PC-9 (cell line): Measurements from ENCODE around the gene SRGAP3. TPM values are rescaled to one million over a fixed set of nuclear protein-coding genes. Genes with fewer than 3 reads are reported as not detected.

Experiments used
- BruUV-seq: library from RNA; stranded (reverse); fragments of 400-500 nt; replicated peaks from 2 replicates; lab custom pipeline; 2021; lab: Mats Ljungman, UMichigan
- CTCF ChIA-PET: fragments of 300-600 bp; sonication (Branson Sonifier 250); formaldehyde crosslinking; loops from one replicate; lab custom pipeline; 2022; ENCODE audit warnings: antibody characterized with exemption; lab: Charles Lee
- POLR2A ChIA-PET: fragments of 300-600 bp; sonication (Branson Sonifier 250); formaldehyde crosslinking; loops from one replicate; lab custom pipeline; 2022; ENCODE audit warnings: antibody characterized with exemption; ENCODE audit not compliant: unreplicated experiment; lab: Charles Lee
- DNase-seq, 2 experiments: peaks; one replicate each; pipeline versions ENCODE4 v3.0.0 to v3.0.0-alpha.2; 2015 to 2022; ENCODE audit warnings: mixed read lengths in 1 of 2
- H2AFZ ChIP-seq: fragments of 200-600 bp; sonication (generic); 2 replicates; pipeline ENCODE4 v1.8.1; 2017; ENCODE audit warnings: antibody characterized with exemption
- H3F3A ChIP-seq: fragments of 200-600 bp; sonication (generic); 2 replicates; pipeline ENCODE4 v1.8.1; 2017; ENCODE audit warnings: antibody characterized with exemption, mild to moderate bottlenecking, low read depth; ENCODE audit not compliant: insufficient read depth
- H3K27ac ChIP-seq: fragments of 200-600 bp; sonication (generic); 2 replicates; pipeline ENCODE4 v1.6.1; 2016; ENCODE audit warnings: mixed run types
- H3K27me3 ChIP-seq: fragments of 200-600 bp; sonication (generic); 2 replicates; pipeline ENCODE4 v1.6.1; 2016; ENCODE audit warnings: low read depth, mixed run types; ENCODE audit not compliant: insufficient read depth
- H3K36me3 ChIP-seq: fragments of 200-600 bp; sonication (generic); 2 replicates; pipeline ENCODE4 v1.6.1; 2016; ENCODE audit warnings: low read depth, mixed run types
- H3K4me1 ChIP-seq: fragments of 200-600 bp; sonication (generic); replicated peaks from 2 replicates; pipeline ENCODE4 v1.6.1; 2016; ENCODE audit warnings: mixed run types; ENCODE audit not compliant: insufficient read depth
- H3K4me2 ChIP-seq: fragments of 200-600 bp; sonication (generic); 2 replicates; pipeline ENCODE4 v1.6.1; 2017; ENCODE audit warnings: mixed run types
- H3K4me3 ChIP-seq: fragments of 200-600 bp; sonication (generic); 2 replicates; pipeline ENCODE4 v1.6.1; 2016; ENCODE audit warnings: mixed run types
- H3K79me2 ChIP-seq: fragments of 200-600 bp; sonication (generic); 2 replicates; pipeline ENCODE4 v1.6.1; 2017; ENCODE audit warnings: low read depth, mixed run types
- H3K9me2 ChIP-seq: fragments of 200-600 bp; sonication (generic); 2 replicates; pipeline ENCODE4 v1.8.1; 2017; ENCODE audit warnings: mild to moderate bottlenecking; ENCODE audit not compliant: insufficient read depth
- H3K9me3 ChIP-seq: fragments of 200-600 bp; sonication (generic); 2 replicates; pipeline ENCODE4 v1.8.1; 2016; ENCODE audit warnings: low read depth; ENCODE audit not compliant: insufficient read depth
- H4K20me1 ChIP-seq: fragments of 200-600 bp; sonication (generic); 2 replicates; pipeline ENCODE4 v1.8.1; 2017; ENCODE audit not compliant: insufficient read depth
- EZH2 ChIP-seq: fragments of 200-600 bp; sonication (generic); IDR thresholded peaks from 2 replicates; pipeline ENCODE4 v1.8.0; 2017; ENCODE audit warnings: antibody characterized with exemption, low read depth
- intact Hi-C: fragments of 100-400 bp; cut with micrococcal nuclease; formaldehyde crosslinking; loops from one replicate; pipeline ENCODE4 v1.10.0; 2022; ENCODE audit not compliant: unreplicated experiment
- total RNA-seq: library from RNA; stranded (reverse); gene quantifications from 2 replicates; pipeline ENCODE4 v1.2.3, GENCODE V29; 2021
- TF ChIP-seq, protein P1 (sequence below): fragments of 200-600 bp; sonication (generic); conservative IDR thresholded peaks from 2 replicates; pipeline ENCODE4 v1.6.1; 2017; ENCODE audit warnings: mixed run types, antibody characterized with exemption, mild to moderate bottlenecking, moderate library complexity

SRGAP3 gene
- total RNA-seq, 1 experiment from 2014 or later = 17.5 TPM

GRCh38 chr3:9270704-9271103 is 21.3 kb upstream of the SRGAP3 start:
- Histone ChIP-seq H3K9me2 (no peaks in the 10 kb centered on the region; the same call in 1 of the 2 replicates), H3K4me2 (no peak overlapping the region), H3K27me3 (no peaks in the 10 kb centered on the region), H2AFZ (no peak overlapping the region), H3K9me3 (no peaks in the 10 kb centered on the region), H3K79me2 (no peaks in the 10 kb centered on the region), H3K27ac (no peak overlapping the region), H3F3A (no peaks in the 10 kb centered on the region), H4K20me1 (no peaks in the 10 kb centered on the region), H3K4me1 (no peaks in the 10 kb centered on the region), H3K4me3 (no peak overlapping the region), H3K36me3 (no peaks in the 10 kb centered on the region)
- DNase-seq = no peak
- ChIA-PET POLR2A (no interaction called here), CTCF (no interaction called here)
- BruUV-seq = no TSS peak
- intact Hi-C loops = no loop called here
- TF ChIP-seq, protein P1, sequence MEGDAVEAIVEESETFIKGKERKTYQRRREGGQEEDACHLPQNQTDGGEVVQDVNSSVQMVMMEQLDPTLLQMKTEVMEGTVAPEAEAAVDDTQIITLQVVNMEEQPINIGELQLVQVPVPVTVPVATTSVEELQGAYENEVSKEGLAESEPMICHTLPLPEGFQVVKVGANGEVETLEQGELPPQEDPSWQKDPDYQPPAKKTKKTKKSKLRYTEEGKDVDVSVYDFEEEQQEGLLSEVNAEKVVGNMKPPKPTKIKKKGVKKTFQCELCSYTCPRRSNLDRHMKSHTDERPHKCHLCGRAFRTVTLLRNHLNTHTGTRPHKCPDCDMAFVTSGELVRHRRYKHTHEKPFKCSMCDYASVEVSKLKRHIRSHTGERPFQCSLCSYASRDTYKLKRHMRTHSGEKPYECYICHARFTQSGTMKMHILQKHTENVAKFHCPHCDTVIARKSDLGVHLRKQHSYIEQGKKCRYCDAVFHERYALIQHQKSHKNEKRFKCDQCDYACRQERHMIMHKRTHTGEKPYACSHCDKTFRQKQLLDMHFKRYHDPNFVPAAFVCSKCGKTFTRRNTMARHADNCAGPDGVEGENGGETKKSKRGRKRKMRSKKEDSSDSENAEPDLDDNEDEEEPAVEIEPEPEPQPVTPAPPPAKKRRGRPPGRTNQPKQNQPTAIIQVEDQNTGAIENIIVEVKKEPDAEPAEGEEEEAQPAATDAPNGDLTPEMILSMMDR = no peak
- no peak for TF ChIP-seq EZH2

- Histone ChIP-seq H3K9me3 (no peaks in the 10 kb centered on the region), H4K20me1 (no peaks in the 10 kb centered on the region), H3K79me2 (no peaks in the 10 kb centered on the region), H3K36me3 (no peaks in the 10 kb centered on the region), H3K4me2 (no peak overlapping the region), H2AFZ (no peak overlapping the region), H3K4me3 (no peak overlapping the region), H3K9me2 (no peaks in the 10 kb centered on the region; the same call in 1 of the 2 replicates), H3F3A (no peaks in the 10 kb centered on the region), H3K27me3 (no peaks in the 10 kb centered on the region), H3K27ac (no peak overlapping the region), H3K4me1 (no peaks in the 10 kb centered on the region)
- no peak for DNase-seq
- POLR2A ChIA-PET = interaction anchor here (0.7 kb wide), 1 partner anchor 272 kb away, joined by 3 read pairs; no protein-coding TSS in a partner anchor
- intact Hi-C loops = no loop called here
- TF ChIP-seq, protein P1 = no peak
- no peak for TF ChIP-seq EZH2
- BruUV-seq = no TSS peak
- CTCF ChIA-PET = no interaction called here
Observed at GRCh38 chr3:9266716-9267115, 17.3 kb upstream of the SRGAP3 start.

- no peaks in the 10 kb centered on the region for H3K9me2 ChIP-seq
- no peak overlapping the region for H3K4me2 ChIP-seq
- H3K79me2 ChIP-seq = no peaks in the 10 kb centered on the region
- no peaks in the 10 kb centered on the region for H3K36me3 ChIP-seq
- DNase-seq = no peak
- no peaks in the 10 kb centered on the region; the same call in 1 of the 2 replicates for H3K9me3 ChIP-seq
- H3K4me1 ChIP-seq = no peaks in the 10 kb centered on the region
- H4K20me1 ChIP-seq = no peaks in the 10 kb centered on the region
- intact Hi-C loops = no loop called here
- ChIA-PET CTCF (no interaction called here), POLR2A (interaction anchor here (0.6 kb wide), 1 partner anchor 41 kb away, joined by 3 read pairs; no protein-coding TSS in a partner anchor)
- no peak overlapping the region for H3K27ac ChIP-seq
- H3F3A ChIP-seq = no peaks in the 10 kb centered on the region
- no peak overlapping the region for H3K4me3 ChIP-seq
- H2AFZ ChIP-seq = no peak overlapping the region
- no peak for TF ChIP-seq EZH2
- TF ChIP-seq, protein P1 = no peak
- no TSS peak for BruUV-seq
- H3K27me3 ChIP-seq = no peaks in the 10 kb centered on the region
Observed at GRCh38 chr3:9260305-9260704, 10.9 kb upstream of the SRGAP3 start.
